NCI-H1436 (cell line): ENCODE measurements around the gene TRAPPC2L.

ENCODE experiments used
- DNase-seq: peaks from one replicate; lab custom pipeline; 2025; lab: John Stamatoyannopoulos, UW

TRAPPC2L gene

DNA sequence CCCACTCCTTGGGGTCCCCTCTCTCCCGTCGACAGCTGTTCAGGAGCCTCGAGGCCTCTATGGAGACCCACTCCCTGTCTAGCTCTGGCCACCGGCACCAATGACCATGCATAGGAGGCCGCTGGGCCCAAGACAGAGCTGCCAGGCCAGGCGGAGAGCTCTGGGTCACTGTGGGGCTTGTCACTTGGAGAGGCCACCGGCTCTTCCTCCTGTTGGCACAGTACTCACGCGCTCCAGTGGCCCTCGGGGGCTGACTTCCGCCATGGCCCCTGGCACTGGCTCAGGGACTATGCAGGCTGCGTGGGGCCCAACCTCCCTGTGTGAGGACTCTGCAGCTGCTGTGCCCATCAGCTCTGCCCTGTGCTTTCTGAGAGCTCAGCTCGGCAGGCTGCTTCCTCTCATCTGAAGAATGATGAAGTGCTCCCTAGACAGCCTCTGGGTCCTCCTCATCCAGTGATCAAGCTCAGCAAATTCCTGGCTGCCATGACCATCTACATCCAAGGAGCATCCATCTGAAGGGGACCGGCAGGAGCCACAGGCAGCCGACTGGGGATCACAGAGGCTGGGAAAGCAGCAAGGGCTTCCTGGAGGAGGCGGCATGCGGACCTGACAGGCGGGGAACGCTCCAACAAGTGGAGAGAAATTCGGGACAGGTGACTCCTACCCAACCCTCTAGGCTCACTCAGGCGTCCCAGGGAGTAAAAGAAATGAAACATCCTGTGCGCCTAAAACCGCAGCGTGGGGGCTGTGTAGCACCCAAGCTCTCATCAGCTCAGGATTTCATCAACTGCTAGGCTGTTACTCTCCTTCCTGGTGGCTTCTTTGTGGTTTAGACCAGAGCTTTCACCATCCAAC is 17.0 kb upstream of the TRAPPC2L start:
- no peak for DNase-seq

GRCh38 chr16:88840600-88841215 is 16.2 kb upstream of the TRAPPC2L start:
- no peak for DNase-seq

DNA sequence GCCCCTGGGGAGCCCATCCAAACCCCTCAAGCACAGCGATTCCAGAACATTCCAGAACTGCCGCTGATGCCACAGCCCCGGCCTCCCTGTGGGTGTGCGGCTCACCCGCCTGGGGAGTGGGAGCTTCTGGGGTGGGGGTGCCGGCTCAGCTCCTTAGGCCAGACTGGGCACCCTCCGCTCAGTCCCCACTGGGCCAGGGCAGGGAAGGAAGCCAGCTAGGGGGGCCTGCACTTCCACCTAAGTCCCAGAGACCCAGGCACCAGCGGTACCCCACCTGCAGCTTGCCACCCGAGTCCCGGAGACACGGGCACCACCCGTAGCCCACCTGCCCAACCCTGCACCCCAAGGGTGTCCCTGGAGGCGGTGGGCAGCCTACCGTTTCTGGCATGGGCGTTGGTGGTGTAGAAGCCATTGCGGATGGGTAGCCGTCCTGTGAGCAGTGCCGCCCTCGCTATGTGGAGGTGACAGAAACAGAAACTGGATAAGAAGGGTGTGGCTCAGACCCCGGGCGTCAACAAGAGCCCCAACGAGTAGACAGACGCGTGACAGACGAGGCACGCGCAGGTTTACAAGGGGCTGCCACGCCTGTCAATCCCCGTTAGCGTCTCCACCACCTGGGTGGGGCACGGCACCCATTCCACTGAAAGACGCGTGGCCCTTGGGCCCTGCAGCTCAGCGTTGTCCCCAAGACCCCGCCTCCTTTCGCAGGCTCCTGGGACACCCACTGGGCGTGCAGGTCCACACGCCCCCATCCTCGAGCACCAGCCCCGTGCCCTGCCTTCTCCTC is 15.2 kb upstream of the TRAPPC2L start:
- DNase-seq = no peak

DNA sequence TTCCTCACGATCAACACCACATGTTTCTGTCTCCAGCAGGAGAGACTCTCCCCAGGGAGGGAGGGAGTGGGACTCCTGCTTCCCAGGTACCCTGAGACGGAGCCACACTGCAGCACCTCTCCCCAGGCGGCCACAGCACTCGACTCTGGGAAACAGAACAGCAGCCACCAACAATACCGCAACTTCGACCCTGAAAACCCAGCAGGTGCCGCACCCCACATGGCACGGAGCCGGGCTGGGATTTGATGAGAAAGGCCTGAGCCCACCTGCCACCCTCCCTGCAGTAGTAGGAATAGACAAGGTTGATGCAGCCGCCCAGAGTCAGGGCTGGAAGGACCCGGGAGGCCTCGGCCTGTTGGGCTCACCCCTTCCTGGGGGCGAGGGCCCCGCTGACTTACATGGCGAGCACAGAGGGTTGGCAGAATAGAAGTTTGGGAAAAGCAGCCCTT is 14.6 kb upstream of the TRAPPC2L start:
- DNase-seq = no peak

GRCh38 chr16:88842806-88843205 is 14.1 kb upstream of the TRAPPC2L start:
- DNase-seq = no peak

GRCh38 chr16:88843256-88843655 is 13.7 kb upstream of the TRAPPC2L start:
- no peak for DNase-seq

DNA sequence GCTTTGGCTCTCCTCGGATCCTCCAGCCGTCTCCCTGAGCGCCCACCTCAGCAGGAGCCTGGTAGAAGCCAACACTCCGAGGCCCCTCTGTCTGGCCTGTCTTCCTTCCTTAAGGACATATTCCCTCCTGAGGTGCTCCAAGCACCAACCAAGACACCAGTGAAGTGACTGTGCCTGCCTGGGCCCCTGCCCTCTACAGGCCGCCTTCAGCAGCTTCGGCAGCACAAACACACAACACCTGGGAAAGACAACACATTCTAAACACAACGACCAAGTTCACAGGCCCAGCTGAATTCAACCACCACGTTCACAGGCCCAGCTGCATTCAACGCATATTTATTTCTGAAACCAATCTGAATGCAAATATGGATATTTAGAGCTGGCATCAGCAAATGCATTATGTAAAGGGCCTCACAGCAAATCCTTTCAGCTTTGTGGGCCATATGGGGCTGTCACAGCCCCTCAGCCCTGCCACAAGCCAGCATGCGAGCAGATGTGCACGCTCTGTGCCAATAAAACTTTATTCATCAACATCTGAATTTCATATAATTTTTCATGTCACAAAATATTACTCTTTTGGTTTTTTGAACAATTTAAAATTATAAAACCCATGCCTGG is 12.4 kb upstream of the TRAPPC2L start:
- DNase-seq = no peak

GRCh38 chr16:88846088-88846487 is 10.8 kb upstream of the TRAPPC2L start:
- no peak for DNase-seq

- DNase-seq = no peak
Observed at GRCh38 chr16:88847654-88848053, 9.3 kb upstream of the TRAPPC2L start.

DNA sequence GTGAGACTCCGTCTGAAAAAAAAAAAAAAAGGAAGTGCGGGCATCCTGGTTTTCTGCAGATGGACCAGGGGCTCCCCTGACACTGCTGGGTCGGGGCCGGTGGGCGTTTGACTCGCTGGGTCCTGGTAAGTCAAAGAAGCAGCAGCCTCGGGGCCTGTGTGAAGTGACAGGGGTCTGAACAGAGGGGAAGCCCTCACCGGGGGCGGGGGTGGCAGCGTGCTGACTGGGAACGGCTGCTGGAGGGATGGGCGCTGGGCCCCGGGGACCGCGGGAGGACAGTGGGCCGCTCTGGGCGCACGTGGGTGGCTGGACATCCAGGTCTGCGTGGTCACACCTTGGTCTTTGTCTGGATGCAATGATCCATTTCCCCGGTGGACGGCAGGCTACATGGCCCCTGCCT is 8.4 kb upstream of the TRAPPC2L start:
- no peak for DNase-seq

DNA sequence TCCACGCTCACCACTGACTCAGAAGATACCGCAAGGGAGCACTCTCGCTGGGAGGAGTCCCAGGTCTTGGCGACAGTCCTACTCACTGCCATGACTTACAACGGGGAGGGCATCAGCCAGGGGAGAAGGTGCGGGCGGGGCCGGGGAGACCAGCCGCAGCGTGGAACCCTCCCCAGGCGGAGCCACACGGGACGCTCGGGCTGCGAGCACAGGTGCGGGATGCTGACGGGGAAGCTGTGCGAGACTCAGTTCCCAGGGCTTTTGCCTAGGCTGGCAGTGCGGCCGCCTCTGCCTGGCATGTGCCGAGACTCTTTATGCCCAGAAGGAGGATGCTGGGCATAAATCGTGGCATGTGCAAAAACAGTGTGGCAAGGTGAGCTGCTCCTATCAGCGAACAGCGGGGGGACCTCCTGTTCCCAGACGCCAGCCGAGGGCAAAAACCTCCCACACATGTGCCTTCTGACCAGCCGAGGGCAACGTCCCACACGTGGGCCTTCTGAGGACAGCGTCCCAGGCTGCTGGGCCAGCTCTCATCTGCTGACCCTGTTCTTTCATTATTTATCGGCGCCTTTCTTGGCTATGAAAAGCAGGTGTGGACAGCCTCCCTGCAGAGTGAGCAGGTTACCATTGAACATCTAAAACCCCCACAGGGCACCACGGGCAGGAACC is 6.3 kb upstream of the TRAPPC2L start:
- no peak for DNase-seq

DNA sequence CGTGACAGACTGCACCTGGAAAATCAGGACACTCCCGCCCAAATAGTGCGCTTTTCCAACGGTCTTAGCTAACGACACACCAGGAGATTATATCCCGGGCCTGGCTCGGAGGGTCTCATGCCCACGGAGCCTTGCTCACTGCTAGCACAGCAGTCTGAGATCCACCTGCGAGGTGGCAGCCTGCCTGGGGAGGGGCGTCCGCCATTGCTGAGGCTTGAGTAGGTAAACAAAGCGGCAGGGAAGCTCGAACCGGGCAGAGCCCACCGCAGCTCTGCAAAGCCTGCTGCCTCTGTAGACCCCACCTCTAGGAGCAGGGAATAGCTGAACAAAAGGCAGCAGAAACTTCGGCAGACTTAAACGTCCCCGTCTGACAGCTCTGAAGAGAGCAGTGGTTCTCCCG is 5.3 kb upstream of the TRAPPC2L start:
- no peak for DNase-seq

DNA sequence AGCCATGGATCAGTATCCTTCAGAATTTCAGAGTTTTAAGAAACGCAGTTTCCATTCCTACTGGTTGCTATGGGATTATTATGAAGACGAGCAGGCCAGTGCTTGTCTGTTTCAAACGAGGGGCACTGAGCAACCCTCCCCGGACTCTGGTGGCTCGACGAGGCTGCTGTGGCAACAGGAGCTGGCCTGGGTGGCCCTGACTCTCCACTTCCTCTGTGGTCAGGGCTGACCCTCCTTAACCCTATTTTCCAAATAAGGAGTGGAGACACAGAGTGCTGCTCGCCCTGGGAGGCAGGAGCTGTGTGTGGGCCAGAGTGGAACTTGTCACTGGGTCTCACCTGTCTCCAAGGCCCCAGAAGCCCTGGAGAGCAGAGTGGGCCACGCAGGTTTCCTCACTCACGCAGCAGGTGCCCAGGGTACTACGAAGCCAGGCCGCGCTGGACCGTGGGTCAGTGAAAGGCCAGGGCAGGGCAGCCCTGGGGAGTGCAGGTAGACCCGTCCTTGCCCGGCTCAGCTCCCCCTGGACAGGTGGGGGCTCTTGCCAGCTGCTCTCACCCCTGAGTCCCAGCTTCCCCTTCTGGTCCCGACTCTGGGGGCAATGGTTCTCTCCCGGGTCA is 3.5 kb upstream of the TRAPPC2L start:
- DNase-seq = no peak

DNA sequence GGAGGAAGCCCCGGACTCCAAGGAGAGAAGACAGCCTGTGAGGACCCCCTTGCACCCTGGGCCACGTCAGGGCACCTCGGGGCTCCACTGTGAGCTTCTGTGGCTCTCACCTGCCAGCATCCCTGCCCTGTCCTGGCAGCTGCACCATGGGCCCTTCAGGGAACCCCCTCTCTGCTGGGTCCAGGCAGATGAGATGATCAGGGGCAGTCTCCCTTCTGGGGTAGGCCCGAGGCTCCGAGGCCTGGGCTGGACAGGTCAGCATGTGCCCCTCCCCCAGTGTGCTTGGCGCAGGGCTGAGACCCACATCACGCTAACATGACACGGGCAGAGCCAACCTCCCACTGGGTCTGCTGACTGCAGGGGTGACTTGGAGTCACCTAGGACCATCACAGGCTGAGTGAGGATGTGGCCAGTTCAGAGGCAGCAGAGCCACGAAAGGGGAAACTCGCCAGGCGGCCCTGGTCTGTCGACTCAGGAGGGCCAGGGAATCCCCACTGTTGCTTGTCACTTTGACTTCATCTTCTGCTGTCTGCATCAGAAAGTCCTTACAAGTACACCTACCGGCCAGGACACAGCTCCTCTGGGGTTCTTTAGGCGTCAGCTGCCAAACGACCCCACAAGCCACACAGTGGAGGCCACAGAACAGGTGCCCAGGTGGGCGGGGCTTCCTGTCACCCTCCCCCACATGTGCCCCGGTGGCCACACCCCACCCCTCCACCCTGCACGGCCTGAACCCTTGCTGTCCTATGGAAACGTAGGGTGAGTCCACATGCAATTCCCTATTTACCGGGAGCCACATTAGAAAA is 2.4 kb upstream of the TRAPPC2L start:
- no peak for DNase-seq

DNA sequence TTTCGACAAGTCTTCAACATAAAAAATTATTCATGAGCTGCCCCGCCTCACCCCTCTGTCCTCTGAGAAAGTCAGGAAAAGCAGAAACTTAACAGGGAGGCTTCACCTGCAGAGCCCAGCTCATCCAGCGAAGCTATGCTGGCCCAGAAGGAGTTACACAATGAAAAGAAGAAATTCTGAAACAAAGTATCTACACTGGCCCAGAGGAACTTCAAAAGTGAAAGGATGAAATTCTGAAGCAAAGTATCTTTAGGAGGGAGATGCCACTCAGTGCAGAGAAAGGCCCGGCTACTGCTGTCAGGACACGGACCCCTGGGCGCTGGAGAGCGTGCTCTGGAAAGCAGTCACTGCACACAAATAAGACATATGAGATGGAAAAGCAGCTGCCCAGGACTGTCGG is 1.8 kb upstream of the TRAPPC2L start:
- no peak for DNase-seq

DNA sequence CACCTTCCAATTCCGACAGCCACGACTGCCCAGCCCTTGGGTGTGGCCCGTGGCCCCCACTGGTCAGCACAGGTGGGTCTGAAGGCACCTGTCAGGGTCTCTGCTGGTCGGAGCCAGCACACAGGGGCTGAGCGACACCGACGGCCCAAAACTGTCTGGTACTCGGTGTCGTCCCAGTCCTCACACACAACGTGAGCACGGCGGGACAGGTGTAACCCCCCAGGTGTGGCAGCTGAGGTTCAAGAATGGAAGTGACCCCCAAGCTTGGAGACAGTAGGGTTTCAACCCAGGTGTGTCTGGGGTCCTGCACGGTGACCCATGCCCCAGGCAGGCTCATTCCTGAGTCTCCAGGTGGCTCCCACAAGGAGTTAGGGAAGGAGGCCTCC is 1.2 kb upstream of the TRAPPC2L start:
- no peak for DNase-seq

DNA sequence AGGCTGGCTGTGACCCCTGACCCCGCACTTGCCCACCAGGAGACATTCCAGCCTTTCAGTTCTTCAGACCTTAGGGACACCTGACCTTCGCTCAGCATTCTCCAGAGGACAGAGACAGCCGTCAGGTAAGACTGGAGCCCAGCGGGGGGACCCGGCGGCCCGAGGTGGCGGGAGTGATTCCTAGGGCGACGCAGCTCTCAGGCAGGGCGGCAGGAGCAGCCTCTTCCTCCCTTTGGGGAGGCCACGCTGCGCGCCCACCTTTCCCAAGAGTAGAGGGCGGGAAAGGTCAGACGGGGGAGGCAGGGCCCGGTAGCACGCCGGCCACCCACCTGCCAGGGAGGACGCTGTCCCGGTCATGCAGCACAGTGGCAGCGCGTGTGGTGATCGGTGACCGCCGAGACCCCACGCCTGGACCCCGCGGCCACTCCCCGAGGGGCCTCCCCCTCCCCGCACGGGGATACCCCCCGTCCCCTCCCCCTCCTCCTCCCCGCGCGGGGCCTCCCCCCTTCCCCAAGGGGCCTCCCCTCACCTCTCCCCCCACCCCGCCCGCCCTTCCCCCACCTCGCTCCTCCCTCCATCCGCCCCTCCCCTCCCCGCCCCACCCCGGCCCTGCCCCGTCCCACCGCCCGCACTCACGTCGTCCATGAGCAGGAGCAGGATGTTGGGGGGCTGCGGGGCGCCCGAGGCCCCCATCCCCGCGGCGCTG is 652 bp upstream of the TRAPPC2L start:
- no peak for DNase-seq

GRCh38 chr16:88857728-88858339 is 907 bp downstream of the TRAPPC2L start:
- DNase-seq = peak; percentile 50

GRCh38 chr16:88859381-88860091 is 2.6 kb downstream of the TRAPPC2L start:
- no peak for DNase-seq
